ENCODE measurements around the gene ANXA4. TPM values are rescaled to one million over a fixed set of nuclear protein-coding genes. Genes with fewer than 3 reads are reported as not detected.

ANXA4 gene
- total and polyA plus RNA-seq, 4 donors: 17.6 to 135 (median 59.4) TPM

DNA sequence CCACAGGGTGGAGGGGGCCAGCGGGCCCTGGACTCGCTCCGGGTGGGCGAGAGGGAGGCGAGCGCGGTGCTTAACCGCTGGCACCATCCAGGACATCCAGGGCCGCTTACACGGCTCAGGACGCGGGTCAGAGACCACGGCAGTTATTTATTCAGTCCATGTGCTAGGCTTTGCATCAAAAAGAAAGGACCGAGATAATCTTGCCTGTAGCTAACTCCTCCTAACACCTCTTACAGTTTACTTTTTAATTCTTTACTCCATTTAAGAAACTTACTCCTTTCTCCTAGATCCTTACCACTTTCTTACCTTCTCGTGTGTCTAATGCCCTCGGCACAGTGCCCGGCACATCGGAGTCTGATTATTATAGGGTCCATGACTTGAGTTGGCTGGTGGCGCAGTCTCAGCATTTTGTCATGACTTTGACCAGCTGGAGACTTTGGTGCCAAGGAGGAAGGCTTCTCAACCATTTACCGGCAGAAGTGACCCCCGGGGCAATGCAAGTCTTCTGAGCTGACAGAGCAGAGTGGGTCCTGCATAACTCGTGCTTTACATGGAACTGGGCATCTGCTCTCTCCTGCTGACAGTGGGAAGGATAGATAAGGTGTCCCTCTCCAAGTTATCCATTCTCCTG is 503 bp downstream of the ANXA4 start:
- no peak for TF ChIP-seq TAF1 (conservative IDR thresholded peaks at IDR 0.05)
- TF ChIP-seq, protein P1, sequence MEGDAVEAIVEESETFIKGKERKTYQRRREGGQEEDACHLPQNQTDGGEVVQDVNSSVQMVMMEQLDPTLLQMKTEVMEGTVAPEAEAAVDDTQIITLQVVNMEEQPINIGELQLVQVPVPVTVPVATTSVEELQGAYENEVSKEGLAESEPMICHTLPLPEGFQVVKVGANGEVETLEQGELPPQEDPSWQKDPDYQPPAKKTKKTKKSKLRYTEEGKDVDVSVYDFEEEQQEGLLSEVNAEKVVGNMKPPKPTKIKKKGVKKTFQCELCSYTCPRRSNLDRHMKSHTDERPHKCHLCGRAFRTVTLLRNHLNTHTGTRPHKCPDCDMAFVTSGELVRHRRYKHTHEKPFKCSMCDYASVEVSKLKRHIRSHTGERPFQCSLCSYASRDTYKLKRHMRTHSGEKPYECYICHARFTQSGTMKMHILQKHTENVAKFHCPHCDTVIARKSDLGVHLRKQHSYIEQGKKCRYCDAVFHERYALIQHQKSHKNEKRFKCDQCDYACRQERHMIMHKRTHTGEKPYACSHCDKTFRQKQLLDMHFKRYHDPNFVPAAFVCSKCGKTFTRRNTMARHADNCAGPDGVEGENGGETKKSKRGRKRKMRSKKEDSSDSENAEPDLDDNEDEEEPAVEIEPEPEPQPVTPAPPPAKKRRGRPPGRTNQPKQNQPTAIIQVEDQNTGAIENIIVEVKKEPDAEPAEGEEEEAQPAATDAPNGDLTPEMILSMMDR (IDR thresholded peaks at IDR 0.05; ENCODE audit: low read depth, low read length, missing input control): no peak
- TF ChIP-seq, protein P2, sequence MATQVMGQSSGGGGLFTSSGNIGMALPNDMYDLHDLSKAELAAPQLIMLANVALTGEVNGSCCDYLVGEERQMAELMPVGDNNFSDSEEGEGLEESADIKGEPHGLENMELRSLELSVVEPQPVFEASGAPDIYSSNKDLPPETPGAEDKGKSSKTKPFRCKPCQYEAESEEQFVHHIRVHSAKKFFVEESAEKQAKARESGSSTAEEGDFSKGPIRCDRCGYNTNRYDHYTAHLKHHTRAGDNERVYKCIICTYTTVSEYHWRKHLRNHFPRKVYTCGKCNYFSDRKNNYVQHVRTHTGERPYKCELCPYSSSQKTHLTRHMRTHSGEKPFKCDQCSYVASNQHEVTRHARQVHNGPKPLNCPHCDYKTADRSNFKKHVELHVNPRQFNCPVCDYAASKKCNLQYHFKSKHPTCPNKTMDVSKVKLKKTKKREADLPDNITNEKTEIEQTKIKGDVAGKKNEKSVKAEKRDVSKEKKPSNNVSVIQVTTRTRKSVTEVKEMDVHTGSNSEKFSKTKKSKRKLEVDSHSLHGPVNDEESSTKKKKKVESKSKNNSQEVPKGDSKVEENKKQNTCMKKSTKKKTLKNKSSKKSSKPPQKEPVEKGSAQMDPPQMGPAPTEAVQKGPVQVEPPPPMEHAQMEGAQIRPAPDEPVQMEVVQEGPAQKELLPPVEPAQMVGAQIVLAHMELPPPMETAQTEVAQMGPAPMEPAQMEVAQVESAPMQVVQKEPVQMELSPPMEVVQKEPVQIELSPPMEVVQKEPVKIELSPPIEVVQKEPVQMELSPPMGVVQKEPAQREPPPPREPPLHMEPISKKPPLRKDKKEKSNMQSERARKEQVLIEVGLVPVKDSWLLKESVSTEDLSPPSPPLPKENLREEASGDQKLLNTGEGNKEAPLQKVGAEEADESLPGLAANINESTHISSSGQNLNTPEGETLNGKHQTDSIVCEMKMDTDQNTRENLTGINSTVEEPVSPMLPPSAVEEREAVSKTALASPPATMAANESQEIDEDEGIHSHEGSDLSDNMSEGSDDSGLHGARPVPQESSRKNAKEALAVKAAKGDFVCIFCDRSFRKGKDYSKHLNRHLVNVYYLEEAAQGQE (IDR thresholded peaks at IDR 0.05): no peak
- no peak for TF ChIP-seq FOXA1 (IDR thresholded peaks at IDR 0.05)
- TF ChIP-seq FOXA2 (IDR thresholded peaks at IDR 0.05): no peak
- H3K9me3 ChIP-seq (ENCODE audit: control insufficient read depth in 4 of 4, low read length in 3 of 4): no peaks in the 10 kb centered on the region
- no peak for DNase-seq (ENCODE audit: low spot score)
- H3K36me3 ChIP-seq (ENCODE audit: control insufficient read depth in 4 of 4, insufficient read depth in 3 of 4, low read depth in 1 of 4, low read length in 3 of 4): no peaks in the 10 kb centered on the region
- peak overlapping the region; percentile 34 to 89 for H3K9ac ChIP-seq (ENCODE audit: low read depth in 1 of 2, low read length in 2 of 2)
- H3K4me1 ChIP-seq (ENCODE audit: control insufficient read depth in 4 of 4, insufficient read depth in 4 of 4, low read length in 3 of 4): peaks cover 10 to 29% (median 14%) of the 10 kb centered on the region in 4 donors
- H3K27me3 ChIP-seq (ENCODE audit: control insufficient read depth in 4 of 4, insufficient read depth in 4 of 4, low read length in 3 of 4): no peaks in the 10 kb centered on the region
- peak overlapping the region; percentile 64 to 96 (median 92) for H3K4me3 ChIP-seq (ENCODE audit: low read depth in 1 of 3, low read length in 3 of 3)
- H3K27ac ChIP-seq (ENCODE audit: low read depth in 1 of 2, low read length in 2 of 2): peak overlapping the region; percentile 98 to 99
- WGBS: 6% methylated on average over 22 of the region's 22 CpGs

DNA sequence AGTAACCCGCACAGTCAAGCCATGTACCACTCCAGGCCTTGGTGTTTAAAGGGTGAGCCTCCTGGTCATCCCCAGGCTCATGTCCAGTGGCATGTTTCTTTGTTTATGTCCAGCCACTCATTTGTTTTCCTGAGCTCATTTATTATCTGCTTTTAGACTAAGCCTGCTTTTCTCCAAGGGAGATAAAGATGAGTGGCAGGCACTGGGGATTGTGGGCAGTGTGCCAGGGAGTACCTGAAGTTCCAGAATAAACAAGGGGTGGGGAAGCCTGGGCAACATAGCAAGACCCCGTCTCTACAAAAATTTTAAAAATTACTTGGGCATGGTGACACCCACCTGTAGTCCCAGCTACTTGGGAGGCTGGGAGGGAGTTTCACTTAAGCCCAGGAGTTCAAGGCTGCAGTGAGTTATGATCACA is 1.9 kb downstream of the ANXA4 start:
- Histone ChIP-seq H3K27me3 (ENCODE audit: control insufficient read depth in 4 of 4, insufficient read depth in 4 of 4, low read length in 3 of 4) (no peaks in the 10 kb centered on the region), H3K36me3 (ENCODE audit: control insufficient read depth in 4 of 4, insufficient read depth in 3 of 4, low read depth in 1 of 4, low read length in 3 of 4) (no peaks in the 10 kb centered on the region), H3K4me1 (ENCODE audit: control insufficient read depth in 4 of 4, insufficient read depth in 4 of 4, low read length in 3 of 4) (peaks cover 10 to 29% (median 14%) of the 10 kb centered on the region in 4 donors), H3K4me3 (ENCODE audit: low read depth in 1 of 3, low read length in 3 of 3) (peak overlapping the region in 1 of 3 donors; percentile 2), H3K9ac (ENCODE audit: low read depth in 1 of 2, low read length in 2 of 2) (peak overlapping the region in 1 of 2 donors; percentile 27), H3K27ac (ENCODE audit: low read depth in 1 of 2, low read length in 2 of 2) (peak overlapping the region in 1 of 2 donors; percentile 35), H3K9me3 (ENCODE audit: control insufficient read depth in 4 of 4, low read length in 3 of 4) (no peaks in the 10 kb centered on the region)
- TF ChIP-seq YY1 (IDR thresholded peaks at IDR 0.05): no peak
- TF ChIP-seq, protein P1 (IDR thresholded peaks at IDR 0.05; ENCODE audit: low read depth, low read length, missing input control): no peak
- TF ChIP-seq EGR1 (IDR thresholded peaks at IDR 0.05; ENCODE audit: low read depth in 2 of 2): no peak
- DNase-seq (ENCODE audit: low spot score): no peak
- WGBS: 69% methylated on average over 2 of the region's 2 CpGs

DNA sequence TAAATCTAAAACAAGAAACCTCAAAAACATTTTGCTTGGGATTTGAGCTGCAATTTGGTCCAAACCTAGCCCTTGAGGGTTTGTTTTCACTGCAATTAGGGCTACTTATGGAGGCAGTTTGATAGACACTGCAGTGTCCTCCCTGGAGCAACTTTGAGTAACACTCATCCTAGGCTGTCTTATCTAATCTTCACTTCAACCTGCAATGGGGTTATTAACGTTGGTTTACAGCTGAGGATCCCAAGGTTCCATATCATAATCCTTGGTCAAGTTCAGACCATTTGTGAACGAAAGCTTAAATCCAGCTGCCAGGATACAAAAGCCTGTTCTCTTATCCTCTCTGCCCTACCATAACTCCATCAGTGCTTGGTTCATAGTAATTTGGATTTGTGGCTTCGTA is 2.5 kb downstream of the ANXA4 start:
- peak overlapping the region in 1 of 2 donors; percentile 27 for H3K9ac ChIP-seq (ENCODE audit: low read depth in 1 of 2, low read length in 2 of 2)

More for the DNA sequence above, 2.5 kb downstream of the ANXA4 start:
- TF ChIP-seq YY1 (IDR thresholded peaks at IDR 0.05): no peak
- TF ChIP-seq RAD21 (IDR thresholded peaks at IDR 0.05): no peak
- TF ChIP-seq FOXA2 (IDR thresholded peaks at IDR 0.05): no peak
- no peak for DNase-seq (ENCODE audit: low spot score)
- H3K4me1 ChIP-seq (ENCODE audit: control insufficient read depth in 4 of 4, insufficient read depth in 4 of 4, low read length in 3 of 4): peaks cover 10 to 29% (median 14%) of the 10 kb centered on the region in 4 donors
- no peaks in the 10 kb centered on the region for H3K36me3 ChIP-seq (ENCODE audit: control insufficient read depth in 4 of 4, insufficient read depth in 3 of 4, low read depth in 1 of 4, low read length in 3 of 4)
- H3K9me3 ChIP-seq (ENCODE audit: control insufficient read depth in 4 of 4, low read length in 3 of 4): no peaks in the 10 kb centered on the region
- H3K27ac ChIP-seq (ENCODE audit: low read depth in 1 of 2, low read length in 2 of 2): no peak overlapping the region
- H3K4me3 ChIP-seq (ENCODE audit: low read depth in 1 of 3, low read length in 3 of 3): no peak overlapping the region
- H3K27me3 ChIP-seq (ENCODE audit: control insufficient read depth in 4 of 4, insufficient read depth in 4 of 4, low read length in 3 of 4): no peaks in the 10 kb centered on the region
- WGBS: 77% methylated on average over 3 of the region's 3 CpGs

Data from liver (tissue), 9 donors.